HEK293T (cell line): ENCODE measurements around the gene PDCD6IP.

ENCODE experiments used
- ARNT ChIP-seq: fragments of 450-650 bp; IDR thresholded peaks from 2 replicates; pipeline ENCODE4 v1.6.1; 2017; ENCODE audit warnings: mild to moderate bottlenecking
- BHLHE40 ChIP-seq: fragments of 450-650 bp; IDR thresholded peaks from 2 replicates; pipeline ENCODE4 v1.6.1; 2016; ENCODE audit warnings: mild to moderate bottlenecking, moderate library complexity, borderline replicate concordance
- CTBP1 ChIP-seq: fragments of 450-650 bp; IDR thresholded peaks from 2 replicates; pipeline ENCODE4 v1.6.1; 2016; ENCODE audit warnings: borderline replicate concordance
- ELF4 ChIP-seq: fragments of 450-650 bp; IDR thresholded peaks from 2 replicates; pipeline ENCODE4 v1.6.1; 2017; ENCODE audit warnings: antibody characterized with exemption
- FOXA1 ChIP-seq: fragments of 450-650 bp; IDR thresholded peaks from 2 replicates; pipeline ENCODE4 v1.6.1; 2016; ENCODE audit warnings: mild to moderate bottlenecking
- FOXK2 ChIP-seq: fragments of 450-650 bp; IDR thresholded peaks from 2 replicates; pipeline ENCODE4 v1.6.1; 2016; ENCODE audit warnings: mild to moderate bottlenecking
- FOXM1 ChIP-seq: fragments of 450-650 bp; IDR thresholded peaks from 2 replicates; pipeline ENCODE4 v1.6.1; 2017; ENCODE audit warnings: mild to moderate bottlenecking, borderline replicate concordance
- L3MBTL2 ChIP-seq: fragments of 450-650 bp; conservative IDR thresholded peaks from 2 replicates; pipeline ENCODE4 v1.6.1; 2016; ENCODE audit warnings: mild to moderate bottlenecking
- LEF1 ChIP-seq: fragments of 450-650 bp; IDR thresholded peaks from 2 replicates; pipeline ENCODE4 v1.6.1; 2017; ENCODE audit warnings: mild to moderate bottlenecking, borderline replicate concordance
- PKNOX1 ChIP-seq: fragments of 450-650 bp; IDR thresholded peaks from 2 replicates; pipeline ENCODE4 v1.6.1; 2016
- SP1 ChIP-seq: fragments of 450-650 bp; IDR thresholded peaks from 2 replicates; pipeline ENCODE4 v1.6.1; 2017
- SUZ12 ChIP-seq: fragments of 450-650 bp; IDR thresholded peaks from 2 replicates; pipeline ENCODE4 v1.6.1; 2016; ENCODE audit warnings: mild to moderate bottlenecking
- TARDBP ChIP-seq: fragments of 450-650 bp; IDR thresholded peaks from 2 replicates; pipeline ENCODE4 v1.6.1; 2016
- ZNF384 ChIP-seq: fragments of 450-650 bp; IDR thresholded peaks from 2 replicates; pipeline ENCODE4 v1.6.1; 2016

DNA sequence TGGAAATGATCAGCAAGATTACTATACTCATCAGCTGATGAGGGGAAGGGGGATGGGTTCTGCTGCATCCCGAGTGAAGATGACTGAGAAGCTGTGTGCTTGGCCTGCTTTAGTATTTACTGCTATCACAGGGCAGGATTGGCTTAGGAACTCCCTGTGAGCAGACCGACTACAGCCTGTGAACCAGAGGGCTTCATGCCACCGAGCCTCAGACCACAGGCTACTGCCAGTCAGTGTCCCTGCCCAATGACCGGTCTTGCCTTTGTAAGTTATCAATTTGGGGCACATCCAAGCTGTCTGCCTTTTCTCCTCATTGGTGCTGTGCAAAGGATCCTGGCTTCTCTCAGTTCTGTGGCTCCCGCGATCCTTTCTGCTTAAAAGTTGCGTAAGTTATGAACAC lies 71.5 kb downstream of the PDCD6IP start:
- TF ChIP-seq LEF1 = no peak
- no peak for TF ChIP-seq TARDBP
- TF ChIP-seq ELF4 = no peak
- TF ChIP-seq FOXA1 = no peak
- no peak for TF ChIP-seq PKNOX1
- TF ChIP-seq BHLHE40 = no peak
- TF ChIP-seq L3MBTL2 = no peak
- TF ChIP-seq FOXM1 = no peak
- no peak for TF ChIP-seq ZNF384
- no peak for TF ChIP-seq SUZ12
- TF ChIP-seq ARNT = no peak
- TF ChIP-seq FOXK2 = no peak
- TF ChIP-seq SP1 = no peak
- no peak for TF ChIP-seq CTBP1
